H9 (cell line): ENCODE data around the gene RPAIN. TPM values are rescaled to one million over a fixed set of nuclear protein-coding genes. Genes with fewer than 3 reads are reported as not detected.

Experiments used
- DNase-seq: peaks from one replicate; pipeline ENCODE4 v3.0.0-alpha.2; 2017
- H2AFZ ChIP-seq: one replicate; pipeline ENCODE4 v1.6.1; 2013; ENCODE audit warnings: mild to moderate bottlenecking, low read length, control low read depth, moderate library complexity
- H2AK5ac ChIP-seq: 2 replicates; pipeline ENCODE4 v1.6.1; 2013; ENCODE audit warnings: low read length, control low read depth, mixed read lengths; ENCODE audit not compliant: insufficient read length
- H2BK120ac ChIP-seq: one replicate; pipeline ENCODE4 v1.6.1; 2013; ENCODE audit warnings: low read depth, mild to moderate bottlenecking, low read length, control low read depth, inconsistent platforms; ENCODE audit not compliant: poor library complexity, severe bottlenecking
- H2BK12ac ChIP-seq: 2 replicates; pipeline ENCODE4 v1.6.1; 2013; ENCODE audit warnings: low read length, control low read depth, mixed read lengths, low read depth; ENCODE audit not compliant: insufficient read length
- H2BK15ac ChIP-seq: 2 replicates; pipeline ENCODE4 v1.6.1; 2013; ENCODE audit warnings: low read depth, low read length, control low read depth
- H2BK20ac ChIP-seq: one replicate; pipeline ENCODE4 v1.6.1; 2013; ENCODE audit warnings: low read depth, mild to moderate bottlenecking, low read length, control low read depth, inconsistent platforms; ENCODE audit not compliant: poor library complexity, severe bottlenecking
- H2BK5ac ChIP-seq: 2 replicates; pipeline ENCODE4 v1.6.1; 2013; ENCODE audit warnings: low read length, control low read depth, mixed read lengths; ENCODE audit not compliant: insufficient read length
- H3K14ac ChIP-seq: 2 replicates; pipeline ENCODE4 v1.6.1; 2013; ENCODE audit warnings: low read length, control low read depth; ENCODE audit not compliant: insufficient read depth
- H3K18ac ChIP-seq: 2 replicates; pipeline ENCODE4 v1.6.1; 2013; ENCODE audit warnings: low read depth, mild to moderate bottlenecking, mixed read lengths, low read length, control low read depth; ENCODE audit not compliant: insufficient read length
- H3K23ac ChIP-seq: 2 replicates; pipeline ENCODE4 v1.6.1; 2013; ENCODE audit warnings: low read length, control low read depth, mixed read lengths, low read depth; ENCODE audit not compliant: insufficient read length
- H3K23me2 ChIP-seq: 2 replicates; pipeline ENCODE4 v1.6.1; 2013; ENCODE audit warnings: low read depth, mild to moderate bottlenecking, mixed read lengths, low read length, control low read depth; ENCODE audit not compliant: insufficient read length, poor library complexity, severe bottlenecking
- H3K27ac ChIP-seq: 2 replicates; pipeline ENCODE4 v1.5.1; 2013; ENCODE audit warnings: low read length, control low read depth, mixed read lengths, low read depth; ENCODE audit not compliant: insufficient read length
- H3K27me3 ChIP-seq: 2 replicates; pipeline ENCODE4 v1.6.1; 2013; ENCODE audit warnings: low read length, control low read depth, inconsistent platforms; ENCODE audit not compliant: insufficient read depth
- H3K4ac ChIP-seq: 2 replicates; pipeline ENCODE4 v1.6.1; 2013; ENCODE audit warnings: low read depth, mild to moderate bottlenecking, control low read depth, inconsistent platforms, low read length, moderate library complexity
- H3K4me1 ChIP-seq: 2 replicates; pipeline ENCODE4 v1.6.1; 2013; ENCODE audit warnings: low read length, control low read depth, inconsistent platforms; ENCODE audit not compliant: insufficient read depth
- H3K4me2 ChIP-seq: 2 replicates; pipeline ENCODE4 v1.6.1; 2013; ENCODE audit warnings: low read length, control low read depth, mixed read lengths; ENCODE audit not compliant: insufficient read length, insufficient read depth
- H3K56ac ChIP-seq: 2 replicates; pipeline ENCODE4 v1.6.1; 2013; ENCODE audit warnings: low read depth, mild to moderate bottlenecking, mixed read lengths, low read length, control low read depth; ENCODE audit not compliant: insufficient read length
- H3K79me1 ChIP-seq: 2 replicates; pipeline ENCODE4 v1.6.1; 2013; ENCODE audit warnings: low read depth, mild to moderate bottlenecking, moderate library complexity, low read length, control low read depth, inconsistent platforms; ENCODE audit not compliant: insufficient read depth, poor library complexity, severe bottlenecking
- H3K79me2 ChIP-seq: 2 replicates; pipeline ENCODE4 v1.6.1; 2013; ENCODE audit warnings: low read length, control low read depth, inconsistent platforms; ENCODE audit not compliant: insufficient read depth
- H3K9ac ChIP-seq: 2 replicates; pipeline ENCODE4 v1.6.1; 2013; ENCODE audit warnings: low read length, control low read depth, mixed read lengths; ENCODE audit not compliant: insufficient read length; ENCODE audit errors: extremely low read depth
- H3K9me3 ChIP-seq: one replicate; pipeline ENCODE4 v1.6.1; 2013; ENCODE audit warnings: low read depth, low read length, inconsistent platforms; ENCODE audit not compliant: control insufficient read depth
- H3T11ph ChIP-seq: one replicate; pipeline ENCODE4 v1.6.1; 2013; ENCODE audit warnings: mild to moderate bottlenecking, low read length, control low read depth, inconsistent platforms
- H4K20me1 ChIP-seq: one replicate; pipeline ENCODE4 v1.6.1; 2013; ENCODE audit not compliant: control insufficient read depth, insufficient read length, insufficient read depth
- H4K5ac ChIP-seq: 2 replicates; pipeline ENCODE4 v1.6.1; 2013; ENCODE audit warnings: low read depth, mild to moderate bottlenecking, mixed read lengths, low read length, control low read depth; ENCODE audit not compliant: insufficient read length
- H4K8ac ChIP-seq: replicated peaks from 2 replicates; pipeline ENCODE4 v1.6.1; 2013; ENCODE audit warnings: low read length, control low read depth, mixed read lengths, low read depth; ENCODE audit not compliant: insufficient read length
- H4K91ac ChIP-seq: 2 replicates; pipeline ENCODE4 v1.6.1; 2013; ENCODE audit warnings: low read depth, mild to moderate bottlenecking, moderate library complexity, mixed read lengths, low read length, control low read depth; ENCODE audit not compliant: insufficient read length
- H3K27ac Mint-ChIP-seq, 3 experiments: 2 replicates in 2 of 3; 3 replicates in 1 of 3; pipeline ENCODE4 v1.8.0; 2020 to 2021; ENCODE audit warnings: mixed read lengths in 3 of 3, mild to moderate bottlenecking in 1 of 3, moderate library complexity in 1 of 3
- H3K27me3 Mint-ChIP-seq: 2 replicates; pipeline ENCODE4 v1.8.0; 2021; ENCODE audit warnings: low read depth, mild to moderate bottlenecking, moderate library complexity, mixed read lengths
- H3K36me3 Mint-ChIP-seq, 3 experiments: 2 replicates in 2 of 3; 3 replicates in 1 of 3; pipeline ENCODE4 v1.8.0; 2020 to 2021; ENCODE audit warnings: low read depth in 3 of 3, mixed read lengths in 3 of 3; ENCODE audit not compliant: insufficient read depth in 1 of 3
- H3K4me1 Mint-ChIP-seq, 2 experiments: 2 replicates each; pipeline ENCODE4 v1.8.0; 2020; ENCODE audit warnings: mixed read lengths in 2 of 2
- H3K4me3 Mint-ChIP-seq, 2 experiments: 2 replicates in 1 of 2; 3 replicates in 1 of 2; pipeline ENCODE4 v1.8.0; 2020 to 2021; ENCODE audit warnings: mild to moderate bottlenecking in 2 of 2, mixed read lengths in 2 of 2, moderate library complexity in 1 of 2
- H3K9me3 Mint-ChIP-seq, 2 experiments: 2 replicates in 1 of 2; 3 replicates in 1 of 2; pipeline ENCODE4 v1.8.0; 2020; ENCODE audit warnings: mild to moderate bottlenecking in 2 of 2, mixed read lengths in 2 of 2, moderate library complexity in 1 of 2
- WGBS: extraction: QIAGEN DNeasy Blood & Tissue Kit; methylation state at CpG from one replicate; pipeline ENCODE4 v1.1.7; 2013; ENCODE audit warnings: missing lambda C conversion rate, low lambda C conversion rate, mixed read lengths; ENCODE audit not compliant: insufficient read length; ENCODE audit errors: extremely low coverage; 5-methylcytosine and 5-hydroxymethylcytosine counted together
- total RNA-seq: library from RNA; stranded (reverse); gene quantifications from 2 replicates; pipeline ENCODE4 v1.2.1, GENCODE V29; 2021
- TF ChIP-seq, protein P1 (sequence below): fragments of 200-600 bp; sonication (generic); conservative IDR thresholded peaks from 3 replicates; pipeline ENCODE4 v1.8.0; 2021; ENCODE audit warnings: antibody characterized with exemption, mild to moderate bottlenecking

The RPAIN gene
- total RNA-seq, 1 experiment from 2014 or later, result 78.9 TPM

DNA sequence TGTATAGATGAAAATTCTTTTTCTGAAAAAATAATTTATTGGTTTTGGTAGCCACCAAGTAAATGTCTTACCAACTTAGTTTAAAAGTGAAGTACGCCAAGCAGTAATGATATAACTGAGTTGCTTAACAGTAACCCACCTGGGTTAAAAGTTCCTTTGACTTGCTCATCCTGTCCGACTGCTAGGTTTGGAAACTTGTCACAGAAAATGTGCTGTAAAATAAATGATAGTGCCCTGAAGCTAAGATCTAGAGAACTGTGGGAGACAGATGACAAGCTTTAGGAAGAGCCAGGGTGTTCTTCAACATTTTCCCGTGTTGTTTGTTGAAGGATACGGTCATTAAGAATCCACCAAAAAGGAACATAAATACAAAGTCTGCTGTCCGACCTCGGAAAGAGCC is 61.0 kb downstream of the RPAIN start:
- Histone ChIP-seq H3K9me3 (no peaks in the 10 kb centered on the region), H3K4ac (no peak overlapping the region), H2BK12ac (no peak overlapping the region), H2BK5ac (no peak overlapping the region), H2AFZ (no peak overlapping the region), H3K23me2 (peaks cover 7% of the 10 kb centered on the region), H3K79me2 (peaks cover 8% of the 10 kb centered on the region; the same call in 1 of the 2 replicates), H3T11ph (no peak overlapping the region), H3K4me1 (no peaks in the 10 kb centered on the region), H3K14ac (no peak overlapping the region), H3K4me2 (no peak overlapping the region), H2BK15ac (no peak overlapping the region), H4K8ac (no peak overlapping the region), H4K91ac (no peak overlapping the region), H3K9ac (no peak overlapping the region), H3K56ac (no peak overlapping the region), H3K23ac (no peak overlapping the region), H2BK20ac (no peak overlapping the region), H3K79me1 (peaks cover 3% of the 10 kb centered on the region), H4K5ac (no peak overlapping the region), H2AK5ac (no peak overlapping the region), H4K20me1 (no peaks in the 10 kb centered on the region), H2BK120ac (no peak overlapping the region), H3K27me3 (no peaks in the 10 kb centered on the region), H3K27ac (no peak overlapping the region), H3K18ac (no peak overlapping the region)
- no CpG with 5 or more reads among the region's 6 CpGs for WGBS
- peaks cover 51 to 85% (median 80%) of the 10 kb centered on the region in 3 experiments for H3K36me3 Mint-ChIP-seq
- no peak for DNase-seq
- no peak overlapping the region for H3K4me3 Mint-ChIP-seq
- TF ChIP-seq, protein P1, sequence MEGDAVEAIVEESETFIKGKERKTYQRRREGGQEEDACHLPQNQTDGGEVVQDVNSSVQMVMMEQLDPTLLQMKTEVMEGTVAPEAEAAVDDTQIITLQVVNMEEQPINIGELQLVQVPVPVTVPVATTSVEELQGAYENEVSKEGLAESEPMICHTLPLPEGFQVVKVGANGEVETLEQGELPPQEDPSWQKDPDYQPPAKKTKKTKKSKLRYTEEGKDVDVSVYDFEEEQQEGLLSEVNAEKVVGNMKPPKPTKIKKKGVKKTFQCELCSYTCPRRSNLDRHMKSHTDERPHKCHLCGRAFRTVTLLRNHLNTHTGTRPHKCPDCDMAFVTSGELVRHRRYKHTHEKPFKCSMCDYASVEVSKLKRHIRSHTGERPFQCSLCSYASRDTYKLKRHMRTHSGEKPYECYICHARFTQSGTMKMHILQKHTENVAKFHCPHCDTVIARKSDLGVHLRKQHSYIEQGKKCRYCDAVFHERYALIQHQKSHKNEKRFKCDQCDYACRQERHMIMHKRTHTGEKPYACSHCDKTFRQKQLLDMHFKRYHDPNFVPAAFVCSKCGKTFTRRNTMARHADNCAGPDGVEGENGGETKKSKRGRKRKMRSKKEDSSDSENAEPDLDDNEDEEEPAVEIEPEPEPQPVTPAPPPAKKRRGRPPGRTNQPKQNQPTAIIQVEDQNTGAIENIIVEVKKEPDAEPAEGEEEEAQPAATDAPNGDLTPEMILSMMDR, result no peak
- no peaks in the 10 kb centered on the region for H3K9me3 Mint-ChIP-seq
- no peak overlapping the region for H3K27ac Mint-ChIP-seq
- H3K27me3 Mint-ChIP-seq, result no peaks in the 10 kb centered on the region
- peaks cover 0 to 8% of the 10 kb centered on the region in 2 experiments; a peak in 3 of 4 replicates for H3K4me1 Mint-ChIP-seq
